Gastrocnemius medialis (tissue), 4 donors: Measurements from ENCODE around the gene SCN8A. TPM values are rescaled to one million over a fixed set of nuclear protein-coding genes. Genes with fewer than 3 reads are reported as not detected.
"Not testable (repeated sequence)": the region's sequence is repeated elsewhere in the genome, so short reads cannot be mapped to it uniquely, and the experiment has no call there.

Source experiments
- ATAC-seq, 2 donors: fragments of 150-250 bp; one replicate each; pipeline ENCODE4 v1.9.1; 2016
- DNase-seq, 2 donors: peaks; one replicate each; pipeline ENCODE4 v3.0.0-alpha.2; 2019
- H3K27ac ChIP-seq, 4 donors: fragments of 200-600 bp; sonication (generic); 1 replicate in 1 of 4; 2 replicates in 3 of 4; pipeline ENCODE4 v1.5.1; 2016 to 2018; ENCODE audit warnings: mild to moderate bottlenecking in 2 of 4, moderate library complexity in 1 of 4
- H3K27me3 ChIP-seq, 3 donors: fragments of 200-600 bp; sonication (generic) in 2 of 3; 1 replicate in 1 of 3; 2 replicates in 2 of 3; pipeline versions ENCODE4 v1.5.1 to v1.6.0; 2016 to 2019; ENCODE audit warnings: mild to moderate bottlenecking in 1 of 3, moderate library complexity in 1 of 3
- H3K36me3 ChIP-seq, 2 donors: fragments of 200-600 bp; sonication (generic) in 1 of 2; one replicate each; pipeline ENCODE4 v1.5.1; 2017 to 2018
- H3K4me1 ChIP-seq, 2 donors: fragments of 200-600 bp; sonication (generic) in 1 of 2; one replicate each; pipeline ENCODE4 v1.5.1; 2016 to 2017; ENCODE audit warnings: mild to moderate bottlenecking in 2 of 2
- H3K4me3 ChIP-seq, 4 donors: fragments of 200-600 bp; sonication (generic) in 3 of 4; 1 replicate in 1 of 4; 2 replicates in 3 of 4; pipeline ENCODE4 v1.5.1; 2016 to 2019; ENCODE audit warnings: mild to moderate bottlenecking in 2 of 4
- H3K9me3 ChIP-seq, 3 donors: fragments of 200-600 bp; sonication (generic) in 2 of 3; 1 replicate in 1 of 3; 2 replicates in 2 of 3; pipeline ENCODE4 v1.5.1; 2016 to 2019
- POLR2A ChIP-seq, 2 donors: fragments of 450-650 bp; IDR thresholded peaks; one replicate each; pipeline ENCODE4 v1.6.1; 2017; ENCODE audit warnings: antibody characterized with exemption in 2 of 2, mild to moderate bottlenecking in 2 of 2, moderate library complexity in 2 of 2
- in situ Hi-C, 4 donors: fragments of 200-750 bp; cut with MboI; loops; one replicate each; pipeline versions ENCODE4 v1.15.0 to v1.8.0; 2017; ENCODE audit warnings: low sequenced_read_pairs in 4 of 4
- intact Hi-C: fragments of 100-400 bp; cut with DNase I; formaldehyde crosslinking; loops from one replicate; pipeline ENCODE4 v1.15.1; 2023; ENCODE audit warnings: low total_unique reads
- total RNA-seq, 4 donors: library from RNA; depleted of rRNA; stranded (reverse); fragments of >200 nt; gene quantifications; one replicate each; pipeline versions ENCODE4 v1.1.0 to v1.2.3, GENCODE V29; 2016
- TF ChIP-seq, protein P1 (sequence below), 5 experiments: fragments of 450-650 bp in 3 of 5; fragments of 200-600 bp in 2 of 5; sonication (generic) in 2 of 5; IDR thresholded peaks in 4 of 5; conservative IDR thresholded peaks in 1 of 5; 1 replicate in 4 of 5; 2 replicates in 1 of 5; pipeline ENCODE4 v1.5.1; 2016 to 2019; ENCODE audit warnings: antibody characterized with exemption in 5 of 5, mild to moderate bottlenecking in 3 of 5, moderate library complexity in 3 of 5

SCN8A gene
- total RNA-seq, 4 donors from 2014 or later = 0.05 to 0.29 TPM; not detected in 2

DNA sequence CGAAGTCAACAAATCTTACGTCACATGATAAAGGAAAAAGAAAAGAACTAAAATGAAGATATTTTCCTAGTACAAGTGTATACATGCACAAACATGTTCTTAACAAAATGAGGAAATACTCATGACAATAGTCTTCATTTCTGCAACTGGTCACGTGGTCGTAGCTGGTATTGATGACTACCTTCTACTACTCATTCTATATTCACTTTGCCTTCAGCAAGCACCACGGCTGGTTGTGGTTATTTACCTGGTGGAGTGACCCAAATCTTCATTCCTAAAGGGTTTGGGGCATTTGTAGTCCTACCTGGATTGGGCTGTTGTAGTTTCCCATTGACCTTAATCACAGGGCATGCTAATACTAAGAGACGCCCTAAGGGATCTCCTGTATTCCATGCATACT lies 206.3 kb downstream of the SCN8A start:
- TF ChIP-seq, protein P1, sequence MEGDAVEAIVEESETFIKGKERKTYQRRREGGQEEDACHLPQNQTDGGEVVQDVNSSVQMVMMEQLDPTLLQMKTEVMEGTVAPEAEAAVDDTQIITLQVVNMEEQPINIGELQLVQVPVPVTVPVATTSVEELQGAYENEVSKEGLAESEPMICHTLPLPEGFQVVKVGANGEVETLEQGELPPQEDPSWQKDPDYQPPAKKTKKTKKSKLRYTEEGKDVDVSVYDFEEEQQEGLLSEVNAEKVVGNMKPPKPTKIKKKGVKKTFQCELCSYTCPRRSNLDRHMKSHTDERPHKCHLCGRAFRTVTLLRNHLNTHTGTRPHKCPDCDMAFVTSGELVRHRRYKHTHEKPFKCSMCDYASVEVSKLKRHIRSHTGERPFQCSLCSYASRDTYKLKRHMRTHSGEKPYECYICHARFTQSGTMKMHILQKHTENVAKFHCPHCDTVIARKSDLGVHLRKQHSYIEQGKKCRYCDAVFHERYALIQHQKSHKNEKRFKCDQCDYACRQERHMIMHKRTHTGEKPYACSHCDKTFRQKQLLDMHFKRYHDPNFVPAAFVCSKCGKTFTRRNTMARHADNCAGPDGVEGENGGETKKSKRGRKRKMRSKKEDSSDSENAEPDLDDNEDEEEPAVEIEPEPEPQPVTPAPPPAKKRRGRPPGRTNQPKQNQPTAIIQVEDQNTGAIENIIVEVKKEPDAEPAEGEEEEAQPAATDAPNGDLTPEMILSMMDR (IDR thresholded peaks at IDR 0.05 in 4 of 5, conservative IDR thresholded peaks at IDR 0.05 in 1 of 5) = no peak
- no peak for TF ChIP-seq POLR2A (IDR thresholded peaks at IDR 0.05)
- intact Hi-C loops = no loop called here
- in situ Hi-C loops = loop anchor here in 1 of 4 donors (25.0 kb wide), 1 partner anchor 110 kb away; no protein-coding TSS in a partner anchor

DNA sequence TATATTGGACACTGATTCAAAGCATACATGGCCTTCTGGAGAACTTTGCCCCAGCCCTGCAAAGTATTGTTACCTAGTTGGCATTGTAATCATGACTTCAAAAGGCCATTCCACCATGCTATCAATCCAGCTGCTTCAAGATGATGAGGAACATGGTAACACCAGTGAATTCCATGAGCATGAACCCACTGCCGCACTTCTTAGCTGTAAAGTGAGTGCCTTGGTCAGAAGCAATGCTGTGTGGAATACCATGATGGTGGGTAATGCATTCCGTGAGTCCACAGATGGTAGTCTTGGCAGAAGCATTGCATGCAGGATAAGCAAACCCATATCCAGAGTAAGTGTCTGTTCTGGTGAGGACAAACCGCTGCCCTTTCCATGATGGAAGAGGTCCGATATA lies 207.0 kb downstream of the SCN8A start:
- in situ Hi-C loops = loop anchor here in 1 of 4 donors (25.0 kb wide), 1 partner anchor 111 kb away; no protein-coding TSS in a partner anchor
- H3K27ac ChIP-seq, DNase-seq, ATAC-seq, H3K9me3 ChIP-seq, H3K36me3 ChIP-seq, H3K4me3 ChIP-seq, H3K27me3 ChIP-seq, intact Hi-C loops, H3K4me1 ChIP-seq: not testable (repeated sequence)

More for the DNA sequence above, 206.3 kb downstream of the SCN8A start:
- Histone ChIP-seq H3K4me1 (no peaks in the 10 kb centered on the region), H3K4me3 (no peak overlapping the region), H3K27ac (no peak overlapping the region), H3K9me3 (no peaks in the 10 kb centered on the region), H3K36me3 (no peaks in the 10 kb centered on the region), H3K27me3 (no peaks in the 10 kb centered on the region)
- ATAC-seq = no peak
- no peak for DNase-seq

DNA sequence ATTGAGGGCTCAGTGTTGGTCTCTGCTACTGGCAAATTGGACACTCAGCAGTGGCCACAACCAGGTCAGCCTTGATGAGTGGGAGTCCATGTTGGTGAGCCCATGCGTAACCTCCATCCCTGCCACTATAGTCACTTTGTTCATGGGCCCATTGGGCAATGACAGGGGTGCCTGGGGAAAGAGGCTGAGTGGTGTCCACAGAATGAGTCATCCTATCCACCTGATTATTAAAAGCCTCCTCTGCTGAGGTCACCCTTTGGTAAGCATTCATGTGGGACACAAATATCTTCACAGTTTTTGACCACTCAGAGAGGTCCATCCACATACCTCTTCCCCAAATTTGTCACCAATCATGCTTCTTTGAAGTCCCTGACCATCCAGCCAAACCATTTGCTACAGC lies 207.5 kb downstream of the SCN8A start:
- in situ Hi-C loops = loop anchor here in 1 of 4 donors (25.0 kb wide), 1 partner anchor 111 kb away; no protein-coding TSS in a partner anchor
- Histone ChIP-seq H3K27me3 (no peaks in the 10 kb centered on the region), H3K27ac (no peak overlapping the region), H3K36me3 (no peaks in the 10 kb centered on the region), H3K9me3 (no peaks in the 10 kb centered on the region), H3K4me3 (no peak overlapping the region), H3K4me1 (no peaks in the 10 kb centered on the region)
- ATAC-seq = no peak
- DNase-seq = no peak
- intact Hi-C loops = no loop called here
- TF ChIP-seq POLR2A (IDR thresholded peaks at IDR 0.05) = no peak
- TF ChIP-seq, protein P1 (IDR thresholded peaks at IDR 0.05 in 4 of 5, conservative IDR thresholded peaks at IDR 0.05 in 1 of 5) = no peak

DNA sequence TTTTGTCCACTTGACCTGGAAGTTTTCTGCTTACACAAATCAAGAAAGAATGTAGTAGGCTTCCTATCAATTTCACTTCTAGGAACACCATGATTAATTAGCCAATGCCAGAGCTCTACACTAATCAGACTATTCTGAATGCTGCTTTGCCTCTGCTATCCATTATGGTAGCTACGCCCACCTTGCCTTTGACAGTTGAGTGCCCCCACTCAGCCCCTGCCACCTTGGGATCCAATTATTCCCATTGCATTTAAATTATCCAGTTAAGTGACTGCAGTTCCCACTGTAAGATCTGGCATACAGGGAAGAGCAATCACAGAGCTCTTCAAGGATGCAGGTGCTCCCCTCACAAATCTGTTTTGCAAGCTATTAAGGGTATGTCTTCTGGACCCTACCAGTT lies 210.0 kb downstream of the SCN8A start:
- in situ Hi-C loops (loop anchor here in 1 of 4 donors (25.0 kb wide), 1 partner anchor 364 kb away; no protein-coding TSS in a partner anchor), intact Hi-C loops (no loop called here)
- Histone ChIP-seq H3K9me3 (no peaks in the 10 kb centered on the region), H3K27ac (no peak overlapping the region), H3K4me1 (no peaks in the 10 kb centered on the region), H3K36me3 (no peaks in the 10 kb centered on the region), H3K4me3 (no peak overlapping the region), H3K27me3 (no peaks in the 10 kb centered on the region)
- TF ChIP-seq, protein P1 (IDR thresholded peaks at IDR 0.05 in 4 of 5, conservative IDR thresholded peaks at IDR 0.05 in 1 of 5) = no peak
- no peak for TF ChIP-seq POLR2A (IDR thresholded peaks at IDR 0.05)
- DNase-seq (no peak), ATAC-seq (no peak)

DNA sequence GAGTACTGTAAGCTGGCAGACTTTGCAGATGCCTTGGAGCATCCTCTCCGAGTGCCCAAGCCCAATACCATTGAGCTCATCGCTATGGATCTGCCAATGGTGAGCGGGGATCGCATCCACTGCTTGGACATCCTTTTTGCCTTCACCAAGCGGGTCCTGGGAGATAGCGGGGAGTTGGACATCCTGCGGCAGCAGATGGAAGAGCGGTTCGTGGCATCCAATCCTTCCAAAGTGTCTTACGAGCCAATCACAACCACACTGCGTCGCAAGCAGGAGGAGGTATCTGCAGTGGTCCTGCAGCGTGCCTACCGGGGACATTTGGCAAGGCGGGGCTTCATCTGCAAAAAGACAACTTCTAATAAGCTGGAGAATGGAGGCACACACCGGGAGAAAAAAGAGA lies 215.9 kb downstream of the SCN8A start:
- Histone ChIP-seq H3K9me3 (no peaks in the 10 kb centered on the region), H3K4me1 (no peaks in the 10 kb centered on the region), H3K4me3 (no peak overlapping the region), H3K27ac (no peak overlapping the region), H3K36me3 (no peaks in the 10 kb centered on the region), H3K27me3 (no peaks in the 10 kb centered on the region)
- no peak for ATAC-seq
- in situ Hi-C loops (loop anchor here in 1 of 4 donors (25.0 kb wide), 1 partner anchor 370 kb away; no protein-coding TSS in a partner anchor), intact Hi-C loops (no loop called here)
- no peak for TF ChIP-seq POLR2A (IDR thresholded peaks at IDR 0.05)
- TF ChIP-seq, protein P1 (IDR thresholded peaks at IDR 0.05 in 4 of 5, conservative IDR thresholded peaks at IDR 0.05 in 1 of 5) = no peak
- no peak for DNase-seq
